Limb (tissue), 2 donors: ENCODE data around the gene DNAJC10.
"Not testable (repeated sequence)": the region's sequence is repeated elsewhere in the genome, so short reads cannot be mapped to it uniquely, and the experiment has no call there.

Experiments used
- DNase-seq, 2 donors: peaks; one replicate each; pipeline ENCODE4 v3.0.0-alpha.2; 2016; ENCODE audit errors: extremely low spot score in 2 of 2

Gene DNAJC10

DNA sequence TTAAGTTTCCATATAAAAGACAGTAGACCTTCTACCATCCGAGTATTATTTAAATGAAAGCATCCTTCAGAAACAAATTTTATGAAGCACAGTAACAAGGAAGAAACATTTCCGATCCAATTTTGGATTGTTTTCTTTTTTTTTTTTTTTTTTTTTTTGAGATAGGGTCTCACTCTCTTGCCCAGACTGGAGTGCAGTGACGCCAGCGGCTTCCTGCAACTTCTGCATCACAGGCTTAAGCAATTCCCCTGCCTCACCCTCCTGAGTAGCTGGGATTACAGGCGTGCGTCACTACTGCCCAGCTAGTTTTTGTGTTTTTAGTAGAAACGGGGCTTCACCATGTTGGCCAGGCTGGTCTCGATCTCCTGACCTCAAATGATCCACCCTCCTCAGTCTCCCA is 3.1 kb downstream of the DNAJC10 start:
- DNase-seq: not testable (repeated sequence)

DNA sequence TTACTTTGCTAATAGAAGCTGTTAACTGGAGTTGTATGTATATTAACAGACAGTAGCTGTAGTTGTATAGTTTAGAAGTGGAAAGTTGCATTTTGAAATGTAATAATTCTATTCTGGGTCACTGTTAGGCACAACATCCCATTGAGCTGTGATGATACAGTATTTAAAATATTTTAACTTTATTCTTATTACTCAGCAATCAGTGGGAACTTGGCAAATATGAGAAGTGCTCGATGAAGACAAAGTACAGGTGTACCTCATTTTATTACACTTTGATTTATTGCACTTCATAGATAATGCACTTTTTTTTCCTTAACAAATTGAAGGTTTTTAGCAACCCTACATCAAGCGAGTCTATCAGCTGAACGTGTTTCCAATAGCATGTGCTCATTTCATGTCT is 8.6 kb downstream of the DNAJC10 start:
- DNase-seq: no peak

DNA sequence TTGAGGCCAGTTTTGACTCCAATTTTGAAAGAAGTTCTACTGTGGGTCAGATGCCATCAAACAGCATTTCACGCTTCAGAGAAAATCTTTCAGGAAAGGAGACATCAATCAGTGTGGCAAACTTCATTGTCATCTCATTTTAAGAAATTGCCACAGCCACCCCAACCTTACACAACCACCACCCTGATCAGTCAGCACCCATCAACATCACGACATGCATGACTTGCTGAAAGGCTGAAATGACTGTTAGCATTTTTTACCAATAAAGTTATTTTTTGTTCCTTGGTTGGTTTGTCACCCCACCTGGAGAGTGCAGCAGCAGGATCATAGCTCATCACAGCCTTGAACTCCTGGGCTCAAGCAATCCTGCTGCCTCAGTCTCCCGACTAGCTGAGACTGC is 10.4 kb downstream of the DNAJC10 start:
- DNase-seq: no peak

DNA sequence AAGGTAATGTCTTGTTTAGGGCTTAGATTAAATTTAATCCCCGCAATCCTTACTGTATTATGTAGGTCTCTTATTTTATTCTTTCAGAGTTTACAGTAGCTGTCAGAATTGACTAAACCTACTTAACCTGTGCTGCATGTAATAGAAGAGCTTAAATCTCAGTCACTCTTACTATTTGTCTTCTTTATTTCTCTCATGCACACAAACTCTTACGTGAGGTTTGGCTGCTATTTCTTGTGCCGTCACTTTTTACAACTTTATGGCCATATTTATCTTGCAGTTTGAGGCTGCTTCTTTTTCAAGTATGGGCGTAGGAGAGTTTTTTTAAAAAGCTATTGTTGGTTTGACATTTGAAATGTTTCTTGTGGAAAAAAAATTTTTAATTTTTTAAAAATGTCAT is 12.0 kb downstream of the DNAJC10 start:
- no peak for DNase-seq

DNA sequence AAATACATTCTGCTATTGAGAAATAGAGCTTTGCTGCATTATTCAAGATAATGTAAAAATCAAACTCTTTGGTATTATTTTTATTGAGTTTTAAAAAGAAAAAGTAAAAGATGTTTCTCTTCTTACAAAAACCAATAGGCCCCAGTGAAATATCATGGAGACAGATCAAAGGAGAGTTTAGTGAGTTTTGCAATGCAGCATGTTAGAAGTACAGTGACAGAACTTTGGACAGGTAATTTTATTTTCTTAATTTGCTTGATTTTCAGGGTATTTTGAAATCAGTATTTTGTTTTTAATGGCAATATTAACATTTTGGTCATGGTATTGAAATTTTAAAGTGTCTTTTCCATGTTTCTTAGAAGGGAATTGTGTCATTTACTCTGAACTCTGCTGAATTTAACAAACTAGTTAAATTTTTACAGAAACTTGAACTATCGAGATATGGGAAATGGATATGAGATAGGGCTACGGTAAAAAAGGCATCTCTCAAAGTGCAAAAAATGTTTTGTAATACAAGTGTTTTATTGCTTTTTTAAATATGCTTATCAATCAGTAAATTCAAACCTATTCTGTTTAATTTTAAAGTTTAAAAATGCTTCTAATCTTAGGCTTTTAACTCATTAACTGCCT is 13.8 kb downstream of the DNAJC10 start:
- no peak for DNase-seq

DNA sequence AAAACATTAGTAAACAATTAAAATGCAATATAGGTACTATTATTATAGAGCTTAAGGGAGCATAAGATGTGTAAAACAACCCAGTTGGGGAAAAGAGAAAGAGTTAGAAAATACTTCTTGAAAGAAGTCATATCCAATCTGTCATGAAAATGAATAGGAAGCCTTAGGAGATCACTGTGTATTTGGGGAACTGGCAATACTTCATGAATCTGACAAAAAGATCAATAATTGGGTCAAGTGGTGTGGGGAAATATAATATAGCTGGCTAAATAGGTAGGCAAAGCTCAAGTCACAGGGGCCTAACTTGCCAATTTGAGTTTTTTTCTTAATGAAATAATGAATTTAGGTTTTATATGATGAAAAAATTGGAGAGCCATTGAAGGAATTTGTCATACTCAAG is 14.4 kb downstream of the DNAJC10 start:
- no peak for DNase-seq

DNA sequence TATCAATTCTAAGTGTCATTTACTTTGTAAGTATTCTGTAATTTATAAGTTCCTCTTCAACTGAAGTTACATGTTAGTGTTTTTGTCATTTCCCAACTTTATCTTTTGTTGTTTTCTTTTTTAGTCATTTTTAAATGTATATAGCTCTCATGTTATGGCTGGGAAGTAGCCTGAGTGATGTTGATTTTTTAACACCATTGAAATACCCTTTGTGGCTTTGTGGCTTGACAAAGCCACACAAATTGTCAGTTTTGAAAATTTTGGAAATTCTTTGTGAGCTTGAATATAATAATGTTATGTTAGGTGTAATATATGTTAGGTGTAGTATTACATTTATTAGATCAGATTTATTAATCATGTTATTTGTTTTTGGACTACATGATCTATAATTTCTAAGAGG is 16.7 kb downstream of the DNAJC10 start:
- DNase-seq: no peak

DNA sequence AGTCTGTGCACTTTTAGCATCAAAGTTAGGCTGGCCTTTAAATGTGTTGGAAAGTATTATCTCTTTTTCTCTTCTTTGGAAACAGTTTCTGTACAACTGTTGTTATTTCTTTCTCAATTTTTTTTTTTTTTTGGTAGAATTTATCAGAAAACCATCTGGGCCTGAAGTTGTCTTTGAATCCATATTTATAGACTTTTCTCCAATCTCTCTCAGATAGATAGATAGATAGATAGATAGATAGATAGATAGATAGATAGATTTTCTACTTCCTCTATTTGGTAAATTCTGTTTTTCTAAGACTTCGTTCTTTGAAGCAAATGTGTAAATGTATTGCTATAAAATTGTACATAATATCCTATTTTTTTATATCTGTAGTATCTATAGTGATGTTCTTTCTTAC is 17.5 kb downstream of the DNAJC10 start:
- no peak for DNase-seq

DNA sequence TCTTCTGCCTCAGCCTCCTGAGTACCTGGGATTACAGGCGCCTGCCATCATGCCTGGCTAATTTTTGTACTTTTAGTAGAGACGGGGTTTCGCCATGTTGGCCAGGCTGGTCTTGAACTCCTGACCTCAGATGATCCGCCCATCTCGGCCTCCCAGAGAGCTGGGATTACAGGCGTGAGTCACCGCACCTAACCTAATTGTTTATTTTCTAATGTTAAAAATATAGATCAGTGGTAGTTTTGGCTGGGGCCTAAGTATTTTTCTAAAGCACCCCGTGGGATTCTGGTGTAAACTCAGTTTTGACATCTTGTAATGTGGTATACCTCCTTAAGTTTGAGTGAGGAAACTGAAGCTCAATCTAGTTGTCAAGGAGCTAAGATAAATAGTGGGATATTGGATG is 20.8 kb downstream of the DNAJC10 start:
- not testable (repeated sequence) for DNase-seq

DNA sequence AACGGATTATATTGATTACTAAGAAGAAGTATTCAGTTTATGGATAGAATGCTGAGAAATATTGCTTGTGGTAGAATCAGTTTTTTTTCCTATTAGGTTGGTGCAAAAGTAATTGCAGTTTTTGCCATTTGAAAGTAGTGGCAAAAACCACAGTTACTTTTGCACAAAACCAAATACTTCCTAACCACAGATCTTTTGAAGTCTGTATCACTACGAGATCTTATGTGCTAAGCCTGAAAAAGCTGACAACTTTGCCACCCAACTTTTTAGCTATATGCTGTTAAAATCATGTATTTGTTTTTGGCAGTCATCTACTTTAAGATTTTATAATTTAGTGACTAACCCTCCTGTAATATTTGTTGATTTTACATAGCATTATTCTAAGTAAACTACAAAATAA is 24.6 kb downstream of the DNAJC10 start:
- no peak for DNase-seq

DNA sequence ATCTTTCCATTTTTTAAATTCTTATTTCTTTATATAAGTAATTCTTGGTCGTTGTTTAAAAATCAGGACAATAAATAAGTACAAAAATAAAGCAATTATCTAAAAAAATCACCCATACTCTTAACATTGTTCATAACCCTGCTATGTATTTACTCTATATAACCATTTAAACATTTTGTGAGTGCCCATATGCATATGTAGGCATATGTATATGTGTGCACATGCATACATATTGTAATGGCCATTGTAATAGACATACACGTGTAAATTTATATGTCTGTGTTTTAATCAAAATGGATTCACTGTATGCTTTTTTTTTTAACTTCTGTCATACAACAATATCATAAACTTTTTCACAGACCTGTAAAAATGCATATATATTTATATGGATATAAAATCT is 25.6 kb downstream of the DNAJC10 start:
- no peak for DNase-seq

DNA sequence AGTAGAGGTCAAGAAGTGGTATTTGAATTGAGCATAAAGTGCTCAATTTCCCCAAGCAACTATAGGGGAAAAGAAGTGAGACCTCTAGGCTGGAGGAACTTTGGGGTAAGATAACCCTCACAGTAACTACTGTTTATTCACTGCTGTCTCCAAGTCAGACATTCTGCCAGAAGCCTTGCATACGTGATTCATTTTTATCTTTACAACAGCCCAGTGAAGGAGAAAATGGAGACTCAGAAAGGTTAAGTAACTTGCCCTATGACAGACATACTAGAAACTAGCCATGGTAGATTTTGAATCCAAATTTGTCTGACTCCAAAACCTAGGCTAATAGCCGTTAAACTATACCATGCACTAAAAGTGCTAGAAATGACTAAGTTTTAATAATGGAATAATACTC is 28.4 kb downstream of the DNAJC10 start:
- no peak for DNase-seq

DNA sequence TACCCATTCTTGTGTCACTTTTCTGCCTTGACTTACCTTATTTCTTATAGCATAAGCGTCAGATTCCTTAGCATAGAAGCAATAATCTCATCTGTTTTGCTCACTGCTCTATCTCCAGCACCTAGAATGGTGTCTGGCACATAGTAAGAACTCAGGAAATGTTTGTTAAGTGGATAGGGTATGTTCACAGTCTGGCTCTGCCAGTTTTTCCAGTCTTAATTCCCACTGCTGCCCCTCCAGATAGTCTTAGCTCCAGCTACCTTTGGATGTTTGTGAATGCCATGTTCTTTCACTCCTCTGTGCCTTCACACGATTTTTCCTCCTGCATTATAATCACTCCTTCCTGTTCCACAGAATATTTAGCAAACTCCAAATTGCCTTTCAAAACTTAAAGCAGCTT is 29.0 kb downstream of the DNAJC10 start:
- no peak for DNase-seq

DNA sequence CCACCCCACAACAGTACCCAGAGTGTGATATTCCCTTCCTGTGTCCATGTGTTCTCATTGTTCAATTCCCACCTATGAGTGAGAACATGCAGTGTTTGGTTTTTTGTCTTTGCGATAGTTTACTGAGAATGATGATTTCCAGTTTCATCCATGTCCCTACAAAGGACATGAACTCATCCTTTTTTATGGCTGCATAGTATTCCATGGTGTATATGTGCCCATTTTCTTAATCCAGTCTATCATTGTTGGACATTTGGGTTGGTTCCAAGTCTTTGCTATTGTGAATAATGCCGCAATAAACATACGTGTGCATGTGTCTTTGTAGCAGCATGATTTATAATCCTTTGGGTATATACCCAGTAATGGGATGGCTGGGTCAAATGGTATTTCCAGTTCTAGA is 29.8 kb downstream of the DNAJC10 start:
- not testable (repeated sequence) for DNase-seq

DNA sequence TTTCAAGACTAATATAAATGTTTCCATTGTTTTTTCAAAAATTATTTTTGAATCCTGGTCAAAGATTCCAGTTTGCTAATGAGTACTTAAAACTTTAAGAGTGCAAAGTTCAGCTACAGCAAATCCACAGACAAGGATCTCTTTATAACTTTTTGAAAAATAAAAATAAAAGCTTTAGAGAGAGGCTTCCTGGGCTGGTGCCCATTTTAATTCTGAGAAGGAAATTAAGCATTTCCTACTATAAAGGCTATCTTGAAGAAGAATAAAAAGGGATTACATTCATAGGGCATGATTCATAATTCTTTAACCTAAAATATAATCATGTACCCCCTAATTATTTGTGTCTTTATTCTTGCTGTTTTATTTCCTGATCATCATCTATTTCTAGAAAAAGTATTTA is 38.2 kb downstream of the DNAJC10 start:
- no peak for DNase-seq

DNA sequence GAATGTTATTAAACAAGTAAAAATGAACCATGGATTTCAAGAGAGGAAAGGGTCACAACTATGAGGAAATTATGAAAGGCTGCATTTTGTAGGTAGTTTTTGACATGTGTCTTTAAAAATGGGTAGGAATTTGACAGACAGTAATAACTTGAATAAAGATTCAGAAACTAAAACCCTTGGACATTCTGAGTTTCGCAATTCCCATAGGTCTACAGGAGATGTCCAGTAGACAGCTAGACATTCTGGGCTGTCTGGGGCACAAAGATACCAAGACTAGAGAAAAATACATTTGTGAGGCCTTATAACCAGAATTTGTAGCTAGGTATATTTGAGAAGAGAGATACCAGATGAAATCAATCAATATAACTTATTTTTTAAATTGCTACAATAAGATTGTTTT is 42.3 kb downstream of the DNAJC10 start:
- no peak for DNase-seq

DNA sequence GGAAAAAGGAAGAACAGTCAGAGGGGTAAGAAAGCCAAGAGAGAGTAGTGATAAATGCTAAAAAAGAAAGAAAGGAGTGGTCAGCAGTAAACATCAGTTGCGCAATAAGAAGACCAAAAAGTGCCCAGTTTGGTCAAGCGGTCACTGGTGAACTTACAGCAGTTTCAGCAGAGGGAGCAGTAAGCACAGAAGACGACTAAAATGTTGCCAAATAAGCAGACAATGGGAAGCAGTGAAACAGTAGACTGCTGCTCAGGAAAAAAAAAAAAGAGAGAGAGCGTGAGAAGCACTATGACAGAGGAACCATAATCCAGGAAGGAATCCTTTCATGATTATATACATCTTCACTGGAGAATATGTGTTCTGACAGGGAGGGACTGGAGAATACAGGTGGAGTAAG is 45.8 kb downstream of the DNAJC10 start:
- DNase-seq: no peak

DNA sequence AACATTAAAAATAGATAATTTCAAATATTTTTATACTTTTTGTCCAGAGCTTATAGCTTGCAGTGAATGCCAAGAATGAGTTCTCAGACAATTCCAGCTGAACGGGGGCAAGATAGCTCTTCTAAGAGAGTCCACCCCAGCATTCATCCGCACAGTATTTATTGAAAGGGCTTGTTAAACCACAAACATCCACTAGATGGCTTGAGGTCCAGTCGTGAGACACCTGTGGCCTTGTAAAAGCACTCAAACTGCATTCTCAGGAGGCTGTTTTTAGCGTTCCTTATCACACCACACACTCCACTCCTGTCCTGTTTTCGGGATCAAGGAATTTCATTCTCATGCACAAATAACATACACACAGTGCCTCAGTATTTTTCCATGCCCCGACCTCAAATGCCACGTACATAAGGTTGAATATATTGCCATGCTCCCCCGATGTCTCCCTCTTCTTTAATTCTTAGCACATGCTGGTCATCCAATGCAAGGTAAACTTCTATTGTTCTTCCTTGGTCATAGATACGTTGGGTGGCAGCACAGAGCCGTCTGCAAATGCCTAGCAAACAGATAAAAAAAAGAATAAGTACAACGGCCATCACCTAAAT is 47.4 kb downstream of the DNAJC10 start:
- peak in 1 of 2 donors; percentile 9 for DNase-seq

DNA sequence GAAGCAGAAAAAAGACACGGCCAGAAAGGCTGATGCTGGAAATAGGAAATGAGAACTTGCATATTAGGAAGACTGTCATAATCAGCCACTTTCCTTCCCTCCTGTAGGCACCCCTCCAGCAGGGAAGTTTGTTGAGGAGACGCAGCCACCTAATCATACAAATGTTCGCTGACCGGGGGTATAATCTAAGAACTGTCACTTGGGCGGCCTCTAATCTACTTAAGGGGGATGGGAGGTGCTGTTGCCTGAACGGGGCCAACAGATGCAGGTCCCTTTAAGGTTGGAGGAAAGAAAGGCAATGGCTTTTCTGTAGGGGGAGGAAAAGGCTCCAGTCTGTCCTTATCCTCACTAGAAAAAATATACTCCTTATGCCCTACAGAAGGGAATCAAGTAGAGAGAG is 50.6 kb downstream of the DNAJC10 start:
- DNase-seq: no peak

DNA sequence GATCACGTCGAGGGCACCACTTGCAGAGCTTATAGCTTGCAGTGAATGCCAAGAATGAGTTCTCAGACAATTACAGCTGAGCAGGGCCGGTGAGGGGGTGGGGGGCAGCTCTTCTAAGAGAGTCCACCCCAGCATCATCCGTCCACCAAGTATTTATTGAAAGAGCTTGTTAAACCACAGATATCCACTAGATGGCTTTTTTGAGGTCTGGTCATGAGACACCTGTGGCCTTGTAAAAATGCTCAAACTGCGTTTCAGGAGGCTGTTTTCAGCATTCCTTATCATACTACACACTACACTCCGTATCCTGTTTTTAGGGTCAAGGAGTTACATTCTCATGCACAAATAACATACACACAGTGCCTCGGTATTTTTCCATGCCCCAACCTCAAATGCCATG is 51.5 kb downstream of the DNAJC10 start:
- DNase-seq: peak in 1 of 2 donors; percentile 10

DNA sequence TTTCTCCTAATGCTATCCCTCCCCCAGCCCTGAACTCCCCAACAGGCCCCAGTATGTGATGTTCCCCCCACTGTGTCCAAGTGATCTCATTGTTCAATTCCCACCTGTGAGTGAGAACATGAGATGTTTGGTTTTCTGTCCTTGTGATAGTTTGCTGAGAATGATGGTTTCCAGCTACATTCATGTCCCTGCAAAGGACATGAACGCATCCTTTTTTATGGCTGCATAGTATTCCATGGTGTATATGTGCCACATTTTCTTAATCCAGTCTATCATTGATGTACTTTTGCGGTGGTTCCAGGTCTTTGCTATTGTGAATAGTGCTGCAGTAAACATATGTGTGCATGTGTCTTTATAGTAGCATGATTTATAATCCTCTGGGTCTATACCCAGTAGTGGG is 52.9 kb downstream of the DNAJC10 start:
- DNase-seq: not testable (repeated sequence)

DNA sequence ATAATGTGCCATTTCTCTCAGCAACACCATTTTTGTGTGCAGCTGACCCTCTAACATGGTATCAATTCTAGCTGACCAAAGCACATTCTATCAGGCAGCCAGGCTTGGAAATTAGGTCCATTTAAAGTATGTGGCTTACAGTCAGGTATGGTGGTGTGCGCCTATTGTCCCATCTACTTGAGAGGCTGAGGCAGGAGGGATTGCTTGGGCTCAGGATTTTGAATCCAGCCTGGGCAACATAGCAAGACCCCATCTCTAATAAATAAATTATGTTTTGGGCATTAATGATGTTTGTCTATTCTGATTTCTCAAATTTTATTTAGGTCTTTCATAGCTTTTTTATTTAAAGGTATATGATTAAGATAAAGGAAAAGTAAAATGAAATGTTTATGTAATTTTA is 63.3 kb downstream of the DNAJC10 start:
- no peak for DNase-seq

DNA sequence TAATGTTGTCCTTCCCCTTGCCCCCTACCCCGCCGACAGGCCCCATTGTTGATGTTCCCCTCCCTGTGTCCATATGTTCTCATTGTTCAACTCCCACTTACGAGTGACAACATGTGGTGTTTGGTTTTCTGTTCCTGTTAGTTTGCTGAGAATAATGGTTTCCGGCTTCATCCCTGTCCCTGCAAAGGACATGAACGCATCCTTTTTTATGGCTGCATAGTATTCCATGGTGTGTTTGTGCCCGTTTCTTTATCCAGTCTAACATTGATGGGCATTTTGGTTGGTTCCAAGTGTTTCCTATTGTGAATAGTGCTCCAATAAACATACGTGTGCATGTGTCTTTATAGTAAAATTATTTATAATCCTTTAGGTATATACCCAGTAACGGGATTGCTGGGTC is 65.0 kb downstream of the DNAJC10 start:
- not testable (repeated sequence) for DNase-seq

DNA sequence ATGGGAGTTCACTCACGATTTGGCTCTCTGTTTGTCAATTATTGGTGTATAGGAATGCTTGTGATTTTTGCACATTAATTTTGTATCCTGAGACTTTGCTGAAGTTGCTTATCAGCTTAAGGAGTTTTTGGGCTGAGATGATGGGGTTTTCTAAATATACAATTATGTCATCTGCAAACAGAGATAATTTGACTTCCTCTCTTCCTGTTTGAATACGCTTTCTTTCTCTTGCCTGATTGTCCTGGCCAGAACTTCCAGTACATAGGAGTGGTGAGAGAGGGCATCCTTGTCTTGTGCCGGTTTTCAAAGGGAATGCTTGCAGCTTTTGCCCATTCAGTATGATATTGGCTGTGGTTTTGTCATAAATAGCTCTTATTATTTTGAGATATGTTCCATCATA is 66.6 kb downstream of the DNAJC10 start:
- not testable (repeated sequence) for DNase-seq
